Smooth muscle cell (in vitro differentiated cells): ENCODE results near the gene ACACA. TPM values are rescaled to one million over a fixed set of nuclear protein-coding genes. Genes with fewer than 3 reads are reported as not detected.

Experiments used
- DNase-seq: peaks from one replicate; lab custom pipeline; 2025; ENCODE audit not compliant: unreplicated experiment; lab: John Stamatoyannopoulos, UW
- H2AFZ ChIP-seq: fragments of 200-600 bp; sonication (generic); 2 replicates; pipeline ENCODE4 v1.6.0; 2016; ENCODE audit warnings: antibody characterized with exemption, low read depth, mild to moderate bottlenecking
- H3F3A ChIP-seq: fragments of 200-600 bp; sonication (generic); 2 replicates; pipeline ENCODE4 v1.6.0; 2017; ENCODE audit warnings: antibody characterized with exemption, low read depth
- H3K27ac ChIP-seq: fragments of 200-600 bp; sonication (generic); 2 replicates; pipeline ENCODE4 v1.5.1; 2016; ENCODE audit warnings: low read depth, mild to moderate bottlenecking
- H3K27me3 ChIP-seq: fragments of 200-600 bp; sonication (generic); 2 replicates; pipeline ENCODE4 v1.6.1; 2016; ENCODE audit warnings: low read depth, mild to moderate bottlenecking
- H3K36me3 ChIP-seq: fragments of 200-600 bp; sonication (generic); 2 replicates; pipeline ENCODE4 v1.5.1; 2016; ENCODE audit warnings: low read depth
- H3K4me1 ChIP-seq: fragments of 200-600 bp; sonication (generic); 2 replicates; pipeline ENCODE4 v1.5.1; 2016; ENCODE audit warnings: low read depth
- H3K4me2 ChIP-seq: fragments of 200-600 bp; sonication (generic); 2 replicates; pipeline ENCODE4 v1.6.0; 2016; ENCODE audit warnings: mild to moderate bottlenecking
- H3K4me3 ChIP-seq: fragments of 200-600 bp; sonication (generic); 2 replicates; pipeline ENCODE4 v1.5.1; 2016; ENCODE audit warnings: mild to moderate bottlenecking
- H3K79me2 ChIP-seq: fragments of 200-600 bp; sonication (generic); 2 replicates; pipeline ENCODE4 v1.6.0; 2016; ENCODE audit warnings: low read depth, mild to moderate bottlenecking
- H3K9ac ChIP-seq: fragments of 200-600 bp; sonication (generic); 2 replicates; pipeline ENCODE4 v1.6.0; 2016; ENCODE audit warnings: low read depth
- H3K9me3 ChIP-seq: fragments of 200-600 bp; sonication (generic); replicated peaks from 2 replicates; pipeline ENCODE4 v1.5.1; 2016; ENCODE audit warnings: low read depth
- H4K20me1 ChIP-seq: fragments of 200-600 bp; sonication (generic); 2 replicates; pipeline ENCODE4 v1.6.0; 2016; ENCODE audit warnings: low read depth
- CTCF ChIP-seq: fragments of 200-600 bp; sonication (generic); IDR thresholded peaks from 2 replicates; pipeline ENCODE4 v1.5.1; 2017; ENCODE audit warnings: borderline replicate concordance, mild to moderate bottlenecking, antibody characterized with exemption; ENCODE audit not compliant: insufficient read depth, poor library complexity, severe bottlenecking
- WGBS: methylation state at CpG from one replicate; pipeline ENCODE4 v1.1.7; 2016; ENCODE audit warnings: low lambda C conversion rate; 5-methylcytosine and 5-hydroxymethylcytosine counted together
- polyA plus RNA-seq: library from polyadenylated mRNA; unstranded; fragments of >200 nt; fragmentation: Nextera tagmentation; extraction: Ambion mirVana; gene quantifications from 2 replicates; pipeline ENCODE4 v1.2.1, GENCODE V29; 2016
- total RNA-seq: library from RNA; depleted of rRNA; stranded (reverse); fragments of >200 nt; gene quantifications from 2 replicates; pipeline ENCODE4 v1.2.3, GENCODE V29; 2014

Gene ACACA
- total and polyA plus RNA-seq, 2 experiments from 2014 or later: 16.4 to 33.9 TPM

GRCh38 chr17:37239690-37240334 lies 166.8 kb downstream of the ACACA start:
- H2AFZ ChIP-seq: no peak overlapping the region
- H3K4me3 ChIP-seq: no peak overlapping the region
- no peaks in the 10 kb centered on the region for H4K20me1 ChIP-seq
- H3K27ac ChIP-seq: no peak overlapping the region
- H3K4me1 ChIP-seq: no peaks in the 10 kb centered on the region
- no peak for DNase-seq
- no peaks in the 10 kb centered on the region for H3K9me3 ChIP-seq
- 73% methylated on average over 3 of the region's 3 CpGs for WGBS
- no peaks in the 10 kb centered on the region for H3K27me3 ChIP-seq
- H3K36me3 ChIP-seq: peaks cover 14% of the 10 kb centered on the region
- H3K9ac ChIP-seq: no peak overlapping the region
- peaks cover 12% of the 10 kb centered on the region for H3F3A ChIP-seq
- TF ChIP-seq CTCF: peak; percentile 85
- no peaks in the 10 kb centered on the region for H3K79me2 ChIP-seq
- no peak overlapping the region for H3K4me2 ChIP-seq

DNA sequence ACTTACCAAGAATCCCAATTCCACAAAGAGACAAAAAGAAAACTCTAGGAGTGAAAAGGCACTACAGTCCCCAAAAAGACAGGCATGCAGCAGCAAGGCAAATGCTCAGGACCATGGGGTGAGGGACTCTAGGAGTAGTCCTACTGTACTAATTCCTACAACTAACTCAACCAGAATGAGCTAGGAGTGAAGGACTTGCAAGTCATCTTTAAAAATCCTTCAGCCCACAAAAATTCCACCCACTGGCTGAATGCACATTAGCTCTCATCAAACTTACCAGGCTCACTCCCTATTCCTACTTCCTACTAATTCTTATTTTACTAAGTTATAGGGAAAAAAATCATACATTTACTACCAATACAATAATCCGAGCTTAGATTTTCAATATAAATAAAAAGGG lies 172.5 kb downstream of the ACACA start:
- WGBS: 100% methylated on average over 1 of the region's 1 CpG
- no peak for TF ChIP-seq CTCF
- Histone ChIP-seq H3F3A (no peaks in the 10 kb centered on the region), H2AFZ (no peak overlapping the region), H4K20me1 (no peaks in the 10 kb centered on the region), H3K4me1 (peaks cover 4% of the 10 kb centered on the region), H3K36me3 (peaks cover 4% of the 10 kb centered on the region), H3K27me3 (no peaks in the 10 kb centered on the region), H3K4me2 (no peak overlapping the region), H3K27ac (peak overlapping the region; percentile 14), H3K9ac (no peak overlapping the region), H3K4me3 (no peak overlapping the region), H3K9me3 (no peaks in the 10 kb centered on the region), H3K79me2 (no peaks in the 10 kb centered on the region)
- no peak for DNase-seq

DNA sequence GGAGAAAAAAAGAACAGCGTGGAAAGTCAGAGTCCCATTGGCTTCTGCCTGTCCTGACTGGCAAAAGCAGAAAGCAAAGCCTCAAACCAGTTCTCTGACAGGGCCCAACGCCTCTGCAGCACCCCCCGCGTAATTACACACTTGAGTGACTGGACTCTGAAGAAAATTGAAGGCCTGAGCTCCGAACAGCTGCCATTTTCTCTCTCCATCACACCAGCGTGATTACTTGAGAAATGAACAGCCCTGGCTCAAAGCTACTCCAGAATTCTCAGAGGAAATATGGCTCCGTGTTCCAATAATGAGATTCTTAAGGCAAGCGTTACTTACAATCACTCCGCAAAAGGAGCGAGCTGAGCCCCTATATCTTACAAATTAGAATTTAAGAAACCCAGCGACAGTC lies 173.6 kb downstream of the ACACA start:
- no peak overlapping the region for H3K9ac ChIP-seq
- H4K20me1 ChIP-seq: no peaks in the 10 kb centered on the region
- no peaks in the 10 kb centered on the region for H3K9me3 ChIP-seq
- H3K27me3 ChIP-seq: no peaks in the 10 kb centered on the region
- no peak overlapping the region for H3K4me3 ChIP-seq
- no peak overlapping the region for H3K27ac ChIP-seq
- peaks cover 4% of the 10 kb centered on the region for H3K36me3 ChIP-seq
- no peaks in the 10 kb centered on the region for H3K79me2 ChIP-seq
- no peak for DNase-seq
- peaks cover 4% of the 10 kb centered on the region for H3K4me1 ChIP-seq
- H2AFZ ChIP-seq: no peak overlapping the region
- TF ChIP-seq CTCF: no peak
- no peaks in the 10 kb centered on the region for H3F3A ChIP-seq
- 89% methylated on average over 11 of the region's 11 CpGs for WGBS
- no peak overlapping the region for H3K4me2 ChIP-seq

DNA sequence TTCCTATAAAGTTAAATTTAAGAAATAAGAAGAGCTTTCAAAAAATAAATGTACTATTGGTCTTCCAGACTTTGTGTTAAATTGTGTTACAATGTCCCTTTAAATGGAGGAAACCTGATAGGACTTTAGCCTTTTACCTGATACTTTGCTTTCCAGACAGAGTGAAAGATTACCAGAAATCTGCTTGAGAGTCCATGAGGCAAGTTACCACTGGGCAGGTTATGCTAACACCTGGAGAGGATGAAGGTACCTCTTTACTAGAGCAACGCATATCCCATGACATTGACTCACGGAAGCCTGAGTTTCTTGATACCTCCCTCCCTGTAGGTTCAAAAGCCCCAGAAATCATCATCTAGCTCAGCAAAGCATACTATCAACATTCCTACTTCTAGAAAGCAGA lies 174.7 kb downstream of the ACACA start:
- H3K36me3 ChIP-seq: peaks cover 4% of the 10 kb centered on the region
- no peak overlapping the region for H3K4me2 ChIP-seq
- no peak for TF ChIP-seq CTCF
- no peak overlapping the region for H3K4me3 ChIP-seq
- no peak overlapping the region for H3K27ac ChIP-seq
- no peaks in the 10 kb centered on the region for H3F3A ChIP-seq
- H4K20me1 ChIP-seq: no peaks in the 10 kb centered on the region
- no peak overlapping the region for H2AFZ ChIP-seq
- no peaks in the 10 kb centered on the region for H3K27me3 ChIP-seq
- H3K9ac ChIP-seq: no peak overlapping the region
- peaks cover 4% of the 10 kb centered on the region for H3K4me1 ChIP-seq
- no peaks in the 10 kb centered on the region for H3K9me3 ChIP-seq
- H3K79me2 ChIP-seq: no peaks in the 10 kb centered on the region
- DNase-seq: no peak
- 98% methylated on average over 2 of the region's 2 CpGs for WGBS
